WTC11 (cell line): ENCODE measurements around the gene TCAP. TPM values are rescaled to one million over a fixed set of nuclear protein-coding genes. Genes with fewer than 3 reads are reported as not detected.
A peak's percentile ranks its signal among the peaks of the same experiment; 100 is the strongest.

ENCODE experiments used
- ATAC-seq: fragments of 200-7000 bp; cut with Tn5 transposase; 2 replicates; pipeline ENCODE4 v1.10.0; 2021; ENCODE audit warnings: mild to moderate bottlenecking, moderate library complexity
- CTCF ChIA-PET: fragments of 300-600 bp; sonication (Branson Sonifier 250); formaldehyde crosslinking; loops from one replicate; lab custom pipeline; 2021; ENCODE audit warnings: antibody characterized with exemption; lab: Charles Lee
- POLR2A ChIA-PET: fragments of 350-600 bp; sonication (Branson Sonifier 250); formaldehyde crosslinking; loops from one replicate; lab custom pipeline; 2021; ENCODE audit warnings: antibody characterized with exemption; lab: Charles Lee
- DNase-seq: peaks from one replicate; pipeline ENCODE4 v3.0.0; 2021; ENCODE audit warnings: low spot score
- H3K27ac Mint-ChIP-seq: 2 replicates; pipeline ENCODE4 v1.8.0; 2021; ENCODE audit warnings: mixed read lengths
- H3K27me3 Mint-ChIP-seq: 2 replicates; pipeline ENCODE4 v1.8.0; 2021; ENCODE audit warnings: low read depth, mild to moderate bottlenecking, moderate library complexity, mixed read lengths
- H3K36me3 Mint-ChIP-seq: 2 replicates; pipeline ENCODE4 v1.8.0; 2021; ENCODE audit warnings: mixed read lengths
- H3K4me1 Mint-ChIP-seq: 2 replicates; pipeline ENCODE4 v1.8.0; 2022; ENCODE audit warnings: mixed read lengths
- H3K4me3 Mint-ChIP-seq: 2 replicates; pipeline ENCODE4 v1.8.0; 2021; ENCODE audit warnings: mild to moderate bottlenecking, moderate library complexity, mixed read lengths
- H3K9me3 Mint-ChIP-seq: 2 replicates; pipeline ENCODE4 v1.8.0; 2021; ENCODE audit warnings: mixed read lengths
- FOXP1 ChIP-seq: sonication (generic); formaldehyde crosslinking; IDR thresholded peaks from 2 replicates; pipeline ENCODE4 v1.8.0; 2022; ENCODE audit warnings: missing genetic modification reagents, mild to moderate bottlenecking, moderate library complexity, borderline replicate concordance
- ZBTB21 ChIP-seq: sonication (generic); formaldehyde crosslinking; IDR thresholded peaks from 2 replicates; pipeline ENCODE4 v1.8.1; 2023; ENCODE audit warnings: mild to moderate bottlenecking, missing genetic modification reagents, borderline replicate concordance
- ZNF263 ChIP-seq: sonication (generic); formaldehyde crosslinking; IDR thresholded peaks from 2 replicates; pipeline ENCODE4 v1.8.1; 2022; ENCODE audit warnings: low read depth, mild to moderate bottlenecking, moderate library complexity, missing genetic modification reagents
- ZNF416 ChIP-seq: fragments of 250-450 bp; sonication (Bioruptor Pico); IDR thresholded peaks from 2 replicates; pipeline ENCODE4 v1.9.0; 2021; ENCODE audit warnings: mild to moderate bottlenecking, inconsistent platforms
- ZNF671 ChIP-seq: fragments of 250-450 bp; sonication (Bioruptor Pico); IDR thresholded peaks from 2 replicates; pipeline ENCODE4 v1.8.0; 2021; ENCODE audit warnings: mild to moderate bottlenecking
- total RNA-seq: library from RNA; stranded (reverse); gene quantifications from 3 replicates; pipeline ENCODE4 v1.2.3, GENCODE V29; 2021
- TF ChIP-seq, protein P1 (sequence below): fragments of 250-450 bp; sonication (Bioruptor Pico); IDR thresholded peaks from 2 replicates; pipeline ENCODE4 v2.1.2; 2022; ENCODE audit warnings: mild to moderate bottlenecking, moderate library complexity
- TF ChIP-seq, protein P2 (sequence below): sonication (generic); formaldehyde crosslinking; IDR thresholded peaks from 2 replicates; pipeline ENCODE4 v1.8.1; 2022; ENCODE audit warnings: low read depth, missing genetic modification reagents, borderline replicate concordance
- TF ChIP-seq, protein P3 (sequence below): sonication (generic); formaldehyde crosslinking; IDR thresholded peaks from 2 replicates; pipeline ENCODE4 v1.8.0; 2023; ENCODE audit warnings: missing genetic modification reagents
- TF ChIP-seq, protein P4 (sequence below): fragments of 250-450 bp; sonication (Bioruptor Pico); conservative IDR thresholded peaks from 2 replicates; pipeline ENCODE4 v1.9.0; 2021; ENCODE audit warnings: mild to moderate bottlenecking
- TF ChIP-seq, protein P5 (sequence below): sonication (generic); formaldehyde crosslinking; IDR thresholded peaks from 2 replicates; pipeline ENCODE4 v1.8.1; 2023; ENCODE audit warnings: mild to moderate bottlenecking, missing genetic modification reagents
- TF ChIP-seq, protein P6 (sequence below): sonication (generic); formaldehyde crosslinking; IDR thresholded peaks from 2 replicates; pipeline ENCODE4 v1.8.0; 2022; ENCODE audit warnings: mild to moderate bottlenecking, missing genetic modification reagents
- TF ChIP-seq, protein P7 (sequence below): sonication (generic); formaldehyde crosslinking; IDR thresholded peaks from 2 replicates; pipeline ENCODE4 v1.8.1; 2023; ENCODE audit warnings: mild to moderate bottlenecking, missing genetic modification reagents, moderate library complexity

Gene TCAP
- total RNA-seq, 1 experiment from 2014 or later: 2.9 TPM

DNA sequence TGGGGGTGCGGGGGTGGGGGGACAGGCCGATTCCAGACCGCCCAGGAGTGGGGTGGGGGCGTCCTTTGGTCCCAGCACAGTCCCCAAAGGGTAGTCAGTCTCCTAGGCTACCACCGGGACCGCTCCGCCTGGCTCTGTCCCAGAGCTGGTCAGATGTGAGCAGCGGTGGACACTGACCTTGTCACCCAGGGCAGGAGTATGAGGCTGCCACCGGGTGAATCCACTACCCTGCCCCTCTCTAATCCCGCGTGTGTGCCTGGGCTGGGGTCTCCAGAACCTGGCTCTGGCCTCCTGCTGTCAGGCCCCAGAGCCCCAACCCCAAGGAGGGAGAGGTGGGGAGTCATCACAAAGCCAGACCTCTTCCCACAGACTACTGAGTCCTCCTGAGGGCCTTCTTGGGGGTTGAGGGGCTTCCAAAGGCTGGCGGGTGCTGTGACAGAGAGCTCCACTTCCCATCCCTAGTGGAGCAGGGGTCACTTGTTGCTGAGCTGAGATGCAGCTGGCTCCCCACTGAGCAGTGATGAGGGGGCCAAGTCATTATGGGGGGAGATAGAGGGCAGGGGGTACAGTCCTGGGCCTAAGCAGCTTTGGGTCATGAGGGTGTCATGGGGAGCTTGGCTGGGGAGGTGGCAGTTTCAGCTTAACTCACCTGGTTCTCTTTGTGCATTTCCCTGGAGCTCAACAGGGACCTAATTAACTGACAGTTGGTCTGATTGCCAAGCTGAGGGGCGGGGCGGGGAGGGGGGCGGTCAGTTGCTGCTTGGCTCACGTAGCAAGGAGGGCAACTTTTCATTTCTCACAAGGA lies 37.2 kb upstream of the TCAP start:
- ATAC-seq (no peak), DNase-seq (no peak)
- POLR2A ChIA-PET: interaction anchor here (0.6 to 1.4 kb wide), 4 partner anchors 17 to 400 kb away, joined by 3 to 5 read pairs (median 4); partner anchors contain the start of gene ERBB2
- Mint-ChIP-seq H3K27me3 (peaks cover 45% of the 10 kb centered on the region), H3K4me3 (peak overlapping the region; percentile 64), H3K27ac (no peak overlapping the region), H3K9me3 (no peaks in the 10 kb centered on the region), H3K36me3 (no peaks in the 10 kb centered on the region), H3K4me1 (peaks cover 76% of the 10 kb centered on the region)
- no peak for TF ChIP-seq ZNF263 (CRISPR knock-in tag)
- TF ChIP-seq, protein P1, sequence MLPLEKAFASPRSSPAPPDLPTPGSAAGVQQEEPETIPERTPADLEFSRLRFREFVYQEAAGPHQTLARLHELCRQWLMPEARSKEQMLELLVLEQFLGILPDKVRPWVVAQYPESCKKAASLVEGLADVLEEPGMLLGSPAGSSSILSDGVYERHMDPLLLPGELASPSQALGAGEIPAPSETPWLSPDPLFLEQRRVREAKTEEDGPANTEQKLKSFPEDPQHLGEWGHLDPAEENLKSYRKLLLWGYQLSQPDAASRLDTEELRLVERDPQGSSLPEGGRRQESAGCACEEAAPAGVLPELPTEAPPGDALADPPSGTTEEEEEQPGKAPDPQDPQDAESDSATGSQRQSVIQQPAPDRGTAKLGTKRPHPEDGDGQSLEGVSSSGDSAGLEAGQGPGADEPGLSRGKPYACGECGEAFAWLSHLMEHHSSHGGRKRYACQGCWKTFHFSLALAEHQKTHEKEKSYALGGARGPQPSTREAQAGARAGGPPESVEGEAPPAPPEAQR (CRISPR knock-in tag): no peak
- TF ChIP-seq, protein P2, sequence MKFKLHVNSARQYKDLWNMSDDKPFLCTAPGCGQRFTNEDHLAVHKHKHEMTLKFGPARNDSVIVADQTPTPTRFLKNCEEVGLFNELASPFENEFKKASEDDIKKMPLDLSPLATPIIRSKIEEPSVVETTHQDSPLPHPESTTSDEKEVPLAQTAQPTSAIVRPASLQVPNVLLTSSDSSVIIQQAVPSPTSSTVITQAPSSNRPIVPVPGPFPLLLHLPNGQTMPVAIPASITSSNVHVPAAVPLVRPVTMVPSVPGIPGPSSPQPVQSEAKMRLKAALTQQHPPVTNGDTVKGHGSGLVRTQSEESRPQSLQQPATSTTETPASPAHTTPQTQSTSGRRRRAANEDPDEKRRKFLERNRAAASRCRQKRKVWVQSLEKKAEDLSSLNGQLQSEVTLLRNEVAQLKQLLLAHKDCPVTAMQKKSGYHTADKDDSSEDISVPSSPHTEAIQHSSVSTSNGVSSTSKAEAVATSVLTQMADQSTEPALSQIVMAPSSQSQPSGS: no peak
- TF ChIP-seq, protein P3, sequence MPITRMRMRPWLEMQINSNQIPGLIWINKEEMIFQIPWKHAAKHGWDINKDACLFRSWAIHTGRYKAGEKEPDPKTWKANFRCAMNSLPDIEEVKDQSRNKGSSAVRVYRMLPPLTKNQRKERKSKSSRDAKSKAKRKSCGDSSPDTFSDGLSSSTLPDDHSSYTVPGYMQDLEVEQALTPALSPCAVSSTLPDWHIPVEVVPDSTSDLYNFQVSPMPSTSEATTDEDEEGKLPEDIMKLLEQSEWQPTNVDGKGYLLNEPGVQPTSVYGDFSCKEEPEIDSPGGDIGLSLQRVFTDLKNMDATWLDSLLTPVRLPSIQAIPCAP (CRISPR knock-in tag): no peak
- TF ChIP-seq, protein P4, sequence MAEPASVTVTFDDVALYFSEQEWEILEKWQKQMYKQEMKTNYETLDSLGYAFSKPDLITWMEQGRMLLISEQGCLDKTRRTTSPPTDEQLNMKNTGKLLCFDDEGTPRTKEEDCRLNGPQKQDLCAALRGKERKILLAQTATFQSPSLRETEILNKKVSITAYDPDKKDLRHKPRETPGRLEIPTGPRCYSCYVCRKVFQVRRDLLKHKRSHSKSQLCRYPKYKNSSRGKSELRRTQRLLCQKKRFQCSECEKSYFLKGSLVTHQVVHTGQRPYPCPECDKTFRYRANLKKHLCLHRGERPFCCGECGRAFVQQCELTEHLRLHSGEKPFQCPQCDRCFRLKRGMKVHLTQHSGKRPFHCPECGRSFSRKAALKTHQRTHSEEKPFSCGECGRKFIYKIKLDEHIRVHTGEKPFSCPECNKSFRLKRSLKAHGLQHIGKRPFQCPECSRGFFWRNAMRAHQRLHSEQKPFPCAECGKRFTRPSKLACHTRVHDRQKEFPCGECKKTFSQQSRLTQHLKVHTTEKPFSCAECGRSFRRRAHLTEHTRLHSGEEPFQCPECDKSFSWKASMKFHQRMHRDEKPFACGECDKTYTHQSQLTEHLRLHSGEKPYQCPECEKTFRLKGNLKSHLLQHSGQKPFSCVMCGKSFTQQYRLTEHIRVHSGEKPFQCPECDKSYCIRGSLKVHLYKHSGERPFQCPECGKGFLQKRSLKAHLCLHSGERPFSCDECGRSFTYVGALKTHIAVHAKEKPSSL (CRISPR knock-in tag): no peak
- TF ChIP-seq, protein P5, sequence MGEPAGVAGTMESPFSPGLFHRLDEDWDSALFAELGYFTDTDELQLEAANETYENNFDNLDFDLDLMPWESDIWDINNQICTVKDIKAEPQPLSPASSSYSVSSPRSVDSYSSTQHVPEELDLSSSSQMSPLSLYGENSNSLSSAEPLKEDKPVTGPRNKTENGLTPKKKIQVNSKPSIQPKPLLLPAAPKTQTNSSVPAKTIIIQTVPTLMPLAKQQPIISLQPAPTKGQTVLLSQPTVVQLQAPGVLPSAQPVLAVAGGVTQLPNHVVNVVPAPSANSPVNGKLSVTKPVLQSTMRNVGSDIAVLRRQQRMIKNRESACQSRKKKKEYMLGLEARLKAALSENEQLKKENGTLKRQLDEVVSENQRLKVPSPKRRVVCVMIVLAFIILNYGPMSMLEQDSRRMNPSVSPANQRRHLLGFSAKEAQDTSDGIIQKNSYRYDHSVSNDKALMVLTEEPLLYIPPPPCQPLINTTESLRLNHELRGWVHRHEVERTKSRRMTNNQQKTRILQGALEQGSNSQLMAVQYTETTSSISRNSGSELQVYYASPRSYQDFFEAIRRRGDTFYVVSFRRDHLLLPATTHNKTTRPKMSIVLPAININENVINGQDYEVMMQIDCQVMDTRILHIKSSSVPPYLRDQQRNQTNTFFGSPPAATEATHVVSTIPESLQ (CRISPR knock-in tag): no peak
- CTCF ChIA-PET: interaction anchor here (0.6 to 23.6 kb wide), 24 partner anchors 8 to 495 kb away, joined by 3 to 876 read pairs (median 4); partner anchors contain the start of genes CDK12, PGAP3, PNMT and PSMD3

DNA sequence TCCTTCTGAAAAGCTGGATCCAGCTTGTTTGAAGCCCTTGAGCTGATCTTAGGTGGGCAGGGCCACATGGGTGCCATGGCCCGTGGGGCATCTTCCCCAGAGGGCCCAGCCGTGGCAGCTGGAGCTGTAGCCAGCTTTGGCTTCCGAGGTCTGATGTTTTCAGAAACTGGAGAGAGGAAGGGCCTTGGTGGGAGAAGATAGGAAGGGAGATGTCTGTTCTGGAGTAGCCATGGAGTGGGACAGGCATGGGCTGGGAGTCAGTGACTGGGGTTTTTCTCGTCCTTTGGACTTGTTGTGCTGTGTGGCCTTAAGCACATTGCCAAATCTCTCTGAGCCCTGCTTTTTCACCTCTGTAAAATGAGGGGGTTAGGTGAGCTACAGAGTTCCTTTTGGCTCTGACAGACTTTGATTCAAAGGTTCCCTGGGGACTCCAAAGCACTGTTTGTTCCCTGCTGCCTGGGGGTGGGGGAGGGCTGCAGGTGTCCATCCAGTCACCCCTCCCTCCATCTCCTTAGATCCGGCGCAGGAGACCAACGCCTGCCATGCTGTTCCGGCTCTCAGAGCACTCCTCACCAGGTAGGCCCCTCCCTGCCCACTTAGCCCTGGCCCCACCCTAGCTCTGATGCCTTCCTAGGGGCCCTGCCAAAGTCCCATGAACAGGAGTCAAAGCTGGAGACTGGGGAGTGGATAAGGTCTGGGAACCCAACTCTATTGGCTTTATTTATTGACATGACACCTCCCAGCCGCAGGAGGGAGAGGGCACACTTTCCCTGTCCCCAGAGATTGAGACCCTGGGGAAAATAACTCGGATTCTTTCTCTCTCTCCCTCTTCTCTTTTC lies 36.3 kb upstream of the TCAP start:
- Mint-ChIP-seq H3K27ac (no peak overlapping the region), H3K4me3 (peak overlapping the region; percentile 9; the same call in 1 of the 2 replicates), H3K27me3 (peaks cover 41% of the 10 kb centered on the region), H3K4me1 (peaks cover 80% of the 10 kb centered on the region), H3K36me3 (no peaks in the 10 kb centered on the region), H3K9me3 (no peaks in the 10 kb centered on the region)
- POLR2A ChIA-PET: interaction anchor here (0.5 to 1.4 kb wide), 3 partner anchors 16 to 126 kb away, joined by 3 to 4 read pairs (median 3); no protein-coding TSS in a partner anchor
- no peak for ATAC-seq
- no peak for TF ChIP-seq ZBTB21
- CTCF ChIA-PET: interaction anchor here (0.5 to 23.6 kb wide), 20 partner anchors 9 to 423 kb away, joined by 3 to 876 read pairs (median 5); partner anchors contain the start of genes CDK12, PGAP3, PNMT and PSMD3
- DNase-seq: no peak

DNA sequence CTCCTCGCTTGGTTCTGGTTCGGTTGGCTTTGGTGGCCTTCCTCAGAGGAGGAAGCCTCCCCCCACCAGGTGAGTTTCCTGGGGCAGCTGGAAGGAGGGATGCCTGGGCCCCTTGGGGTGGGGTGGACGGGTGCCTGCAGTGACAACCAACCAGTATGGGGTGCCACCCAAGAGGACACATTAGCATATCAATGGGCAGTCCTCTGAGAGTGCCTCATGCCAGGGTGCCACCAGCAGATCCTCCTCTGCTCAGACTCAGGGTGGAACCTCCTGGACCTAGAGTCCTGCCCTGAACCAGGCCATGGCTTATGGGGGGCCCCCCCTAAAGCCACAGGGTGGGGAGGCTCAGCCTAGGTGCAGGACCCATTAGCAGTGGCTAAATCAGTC lies 35.7 kb upstream of the TCAP start:
- ATAC-seq (no peak), DNase-seq (no peak)
- Mint-ChIP-seq H3K27ac (no peak overlapping the region), H3K27me3 (peaks cover 37% of the 10 kb centered on the region), H3K36me3 (no peaks in the 10 kb centered on the region), H3K4me1 (peaks cover 82% of the 10 kb centered on the region), H3K4me3 (no peak overlapping the region), H3K9me3 (no peaks in the 10 kb centered on the region)
- CTCF ChIA-PET: interaction anchor here (2.0 to 23.6 kb wide), 6 partner anchors 8 to 79 kb away, joined by 9 to 876 read pairs (median 321); partner anchors contain the start of genes PNMT, PPP1R1B and TCAP
- POLR2A ChIA-PET: interaction anchor here (1.0 kb wide), 1 partner anchor 16 kb away, joined by 3 read pairs; no protein-coding TSS in a partner anchor
- TF ChIP-seq, protein P6, sequence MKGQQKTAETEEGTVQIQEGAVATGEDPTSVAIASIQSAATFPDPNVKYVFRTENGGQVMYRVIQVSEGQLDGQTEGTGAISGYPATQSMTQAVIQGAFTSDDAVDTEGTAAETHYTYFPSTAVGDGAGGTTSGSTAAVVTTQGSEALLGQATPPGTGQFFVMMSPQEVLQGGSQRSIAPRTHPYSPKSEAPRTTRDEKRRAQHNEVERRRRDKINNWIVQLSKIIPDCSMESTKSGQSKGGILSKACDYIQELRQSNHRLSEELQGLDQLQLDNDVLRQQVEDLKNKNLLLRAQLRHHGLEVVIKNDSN (CRISPR knock-in tag): no peak
- TF ChIP-seq, protein P7, sequence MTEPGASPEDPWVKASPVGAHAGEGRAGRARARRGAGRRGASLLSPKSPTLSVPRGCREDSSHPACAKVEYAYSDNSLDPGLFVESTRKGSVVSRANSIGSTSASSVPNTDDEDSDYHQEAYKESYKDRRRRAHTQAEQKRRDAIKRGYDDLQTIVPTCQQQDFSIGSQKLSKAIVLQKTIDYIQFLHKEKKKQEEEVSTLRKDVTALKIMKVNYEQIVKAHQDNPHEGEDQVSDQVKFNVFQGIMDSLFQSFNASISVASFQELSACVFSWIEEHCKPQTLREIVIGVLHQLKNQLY (CRISPR knock-in tag): no peak
- TF ChIP-seq ZNF416 (CRISPR knock-in tag): no peak
- no peak for TF ChIP-seq ZNF671 (CRISPR knock-in tag)
- no peak for TF ChIP-seq FOXP1 (CRISPR knock-in tag)
